Trophoblast cell (in vitro differentiated cells and primary cell): ENCODE measurements around the gene KLK10.

ENCODE experiments used
- DNase-seq, 2 donors: peaks; one replicate each; pipeline ENCODE4 v3.0.0-alpha.2; 2016
- H2AFZ ChIP-seq: 2 replicates; pipeline ENCODE4 v1.6.1; 2013; ENCODE audit warnings: low read length, moderate library complexity, mild to moderate bottlenecking; ENCODE audit not compliant: insufficient read depth, poor library complexity
- H2AK5ac ChIP-seq: 2 replicates; pipeline ENCODE4 v1.6.1; 2013; ENCODE audit warnings: mild to moderate bottlenecking, low read length
- H2BK120ac ChIP-seq: 2 replicates; pipeline ENCODE4 v1.6.1; 2013; ENCODE audit warnings: low read length, mild to moderate bottlenecking, moderate library complexity; ENCODE audit not compliant: insufficient read depth, poor library complexity
- H2BK12ac ChIP-seq: 2 replicates; pipeline ENCODE4 v1.6.1; 2013; ENCODE audit warnings: mild to moderate bottlenecking, low read length, moderate library complexity
- H2BK5ac ChIP-seq: 2 replicates; pipeline ENCODE4 v1.6.1; 2013; ENCODE audit warnings: low read length, low read depth, moderate library complexity, mild to moderate bottlenecking; ENCODE audit not compliant: poor library complexity
- H3K14ac ChIP-seq: 2 replicates; pipeline ENCODE4 v1.6.1; 2013; ENCODE audit warnings: mild to moderate bottlenecking, low read length
- H3K18ac ChIP-seq: 2 replicates; pipeline ENCODE4 v1.6.1; 2013; ENCODE audit warnings: mild to moderate bottlenecking, low read length
- H3K23ac ChIP-seq: 2 replicates; pipeline ENCODE4 v1.6.1; 2013; ENCODE audit warnings: low read length
- H3K27ac ChIP-seq: 2 replicates; pipeline ENCODE4 v1.5.1; 2013; ENCODE audit warnings: low read depth, mild to moderate bottlenecking, inconsistent platforms, low read length, moderate library complexity
- H3K27me3 ChIP-seq: 2 replicates; pipeline ENCODE4 v1.6.1; 2013; ENCODE audit warnings: inconsistent platforms, mild to moderate bottlenecking, low read length, moderate library complexity; ENCODE audit not compliant: insufficient read depth
- H3K36me3 ChIP-seq, 2 experiments: 1 replicate in 1 of 2; 2 replicates in 1 of 2; pipeline ENCODE4 v1.6.1; 2013; ENCODE audit warnings: low read length in 2 of 2, mild to moderate bottlenecking in 2 of 2, moderate library complexity in 1 of 2; ENCODE audit not compliant: insufficient read depth in 2 of 2, control insufficient read depth in 1 of 2
- H3K4ac ChIP-seq: 2 replicates; pipeline ENCODE4 v1.6.1; 2013; ENCODE audit warnings: low read depth, mild to moderate bottlenecking, low read length, moderate library complexity
- H3K4me1 ChIP-seq, 2 experiments: 1 replicate in 1 of 2; 2 replicates in 1 of 2; pipeline ENCODE4 v1.6.1; 2013; ENCODE audit warnings: low read length in 2 of 2, mild to moderate bottlenecking in 2 of 2, moderate library complexity in 1 of 2; ENCODE audit not compliant: insufficient read depth in 2 of 2, control insufficient read depth in 1 of 2
- H3K4me2 ChIP-seq: 2 replicates; pipeline ENCODE4 v1.6.1; 2013; ENCODE audit warnings: inconsistent platforms, mild to moderate bottlenecking, low read length, moderate library complexity
- H3K4me3 ChIP-seq: 2 replicates; pipeline ENCODE4 v1.5.1; 2013; ENCODE audit warnings: mild to moderate bottlenecking, low read depth, low read length, inconsistent platforms
- H3K79me1 ChIP-seq: one replicate; pipeline ENCODE4 v1.6.1; 2013; ENCODE audit warnings: low read length
- H3K79me2 ChIP-seq: 2 replicates; pipeline ENCODE4 v1.6.1; 2013; ENCODE audit warnings: low read length, mild to moderate bottlenecking; ENCODE audit not compliant: control insufficient read depth, insufficient read depth, poor library complexity
- H3K9ac ChIP-seq: 2 replicates; pipeline ENCODE4 v1.6.1; 2013; ENCODE audit warnings: mild to moderate bottlenecking, low read length
- H3K9me3 ChIP-seq: 2 replicates; pipeline ENCODE4 v1.6.1; 2013; ENCODE audit warnings: low read depth, mild to moderate bottlenecking, control low read depth, inconsistent platforms, low read length; ENCODE audit not compliant: insufficient read depth
- H4K12ac ChIP-seq: 2 replicates; pipeline ENCODE4 v1.6.1; 2013; ENCODE audit warnings: low read depth, mild to moderate bottlenecking, low read length, moderate library complexity
- H4K8ac ChIP-seq: 2 replicates; pipeline ENCODE4 v1.6.1; 2013; ENCODE audit warnings: low read depth, mild to moderate bottlenecking, low read length, moderate library complexity
- H4K91ac ChIP-seq: one replicate; pipeline ENCODE4 v1.6.1; 2013; ENCODE audit warnings: low read depth, mild to moderate bottlenecking, low read length, moderate library complexity
- WGBS: extraction: QIAGEN DNeasy Blood & Tissue Kit; methylation state at CpG from one replicate; pipeline ENCODE4 v1.1.7; 2013; ENCODE audit warnings: missing lambda C conversion rate; ENCODE audit not compliant: insufficient read length, insufficient coverage; ENCODE audit errors: extremely low coverage; 5-methylcytosine and 5-hydroxymethylcytosine counted together

The KLK10 gene

DNA sequence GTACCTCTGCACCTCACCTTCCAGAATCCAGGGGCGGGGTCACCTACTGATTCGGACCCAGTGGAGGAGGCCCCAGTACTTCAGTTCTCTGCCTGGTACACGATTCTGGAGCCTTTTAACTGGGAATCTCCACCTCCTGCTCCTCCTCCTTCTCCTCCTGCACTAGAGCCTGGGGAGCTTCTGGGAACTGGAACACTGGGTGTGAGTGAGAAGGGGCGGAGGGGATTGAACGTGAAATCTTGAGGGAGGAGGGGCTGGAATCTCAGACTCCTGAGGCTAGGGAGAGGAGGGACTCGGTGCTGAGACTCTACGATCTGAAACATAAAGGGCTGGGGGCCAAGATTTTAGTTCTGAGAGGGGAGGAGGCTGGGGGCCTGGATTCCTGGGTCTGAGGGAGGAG lies 18.0 kb downstream of the KLK10 start, which contains the start of gene KLK8:
Gene KLK8, minus strand, starts transcription at position 90 of the 400 bp plus-strand sequence. CDS start 437 bp downstream, outside the sequence.
- no peak for DNase-seq
- H3K4me1 ChIP-seq, result peaks cover 10 to 13% of the 10 kb centered on the region in 2 experiments
- no peaks in the 10 kb centered on the region for H3K79me2 ChIP-seq
- H3K9me3 ChIP-seq, result no peaks in the 10 kb centered on the region
- no peak within 1 kb of the TSS for H3K23ac ChIP-seq
- no peaks in the 10 kb centered on the region for H3K36me3 ChIP-seq
- H3K79me1 ChIP-seq, result no peaks in the 10 kb centered on the region
- H2BK120ac ChIP-seq, result no peak within 1 kb of the TSS
- H3K27ac ChIP-seq, result no peak within 1 kb of the TSS
- peak within 1 kb of the TSS; percentile 4 for H4K91ac ChIP-seq
- H2AK5ac ChIP-seq, result no peak within 1 kb of the TSS
- no peak within 1 kb of the TSS for H4K12ac ChIP-seq
- H2BK12ac ChIP-seq, result peak within 1 kb of the TSS; percentile 22
- H3K14ac ChIP-seq, result peak within 1 kb of the TSS; percentile 4
- no peak within 1 kb of the TSS for H3K4me3 ChIP-seq
- H3K9ac ChIP-seq, result no peak within 1 kb of the TSS
- no peak within 1 kb of the TSS for H3K4ac ChIP-seq
- peak within 1 kb of the TSS; percentile 18 for H2AFZ ChIP-seq
- no CpG with 5 or more reads among the region's 7 CpGs for WGBS
- peak within 1 kb of the TSS; percentile 35 for H2BK5ac ChIP-seq
- no peak within 1 kb of the TSS for H3K18ac ChIP-seq
- H3K27me3 ChIP-seq, result no peaks in the 10 kb centered on the region
- peak within 1 kb of the TSS; percentile 13 for H4K8ac ChIP-seq
- peak within 1 kb of the TSS; percentile 13 for H3K4me2 ChIP-seq

DNA sequence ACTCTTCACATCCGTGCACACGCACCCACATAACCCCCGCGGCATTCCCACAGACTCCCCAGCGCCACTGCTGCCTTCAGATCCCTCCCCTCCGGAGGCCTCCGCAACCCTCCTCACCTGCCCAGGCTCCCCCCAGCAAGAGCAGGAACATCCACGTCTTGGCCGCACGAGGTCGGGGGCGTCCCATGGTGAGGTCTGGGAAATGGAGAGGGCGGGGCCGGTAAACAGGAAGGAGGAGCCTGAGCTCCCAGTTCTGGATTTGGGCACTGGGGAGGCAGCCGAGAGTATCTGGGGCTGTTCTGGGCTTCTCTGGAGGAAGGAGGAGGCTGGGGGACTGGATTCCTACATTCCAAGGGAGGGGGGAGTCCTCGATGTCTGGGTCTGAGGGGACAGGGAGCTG lies 18.5 kb downstream of the KLK10 start:
- Histone ChIP-seq H3K79me2 (no peaks in the 10 kb centered on the region), H3K14ac (no peak overlapping the region), H3K9ac (no peak overlapping the region), H3K9me3 (no peaks in the 10 kb centered on the region), H3K79me1 (no peaks in the 10 kb centered on the region), H4K8ac (no peak overlapping the region), H2AK5ac (no peak overlapping the region), H3K18ac (no peak overlapping the region), H2AFZ (no peak overlapping the region), H3K4ac (no peak overlapping the region), H3K27me3 (no peaks in the 10 kb centered on the region), H3K4me2 (no peak overlapping the region), H2BK120ac (no peak overlapping the region), H3K27ac (no peak overlapping the region), H3K4me1 (peaks cover 7 to 13% of the 10 kb centered on the region in 2 experiments), H4K12ac (no peak overlapping the region), H2BK5ac (no peak overlapping the region), H2BK12ac (no peak overlapping the region), H4K91ac (no peak overlapping the region), H3K4me3 (no peak overlapping the region), H3K36me3 (no peaks in the 10 kb centered on the region), H3K23ac (no peak overlapping the region)
- DNase-seq, result no peak
- no CpG with 5 or more reads among the region's 16 CpGs for WGBS

DNA sequence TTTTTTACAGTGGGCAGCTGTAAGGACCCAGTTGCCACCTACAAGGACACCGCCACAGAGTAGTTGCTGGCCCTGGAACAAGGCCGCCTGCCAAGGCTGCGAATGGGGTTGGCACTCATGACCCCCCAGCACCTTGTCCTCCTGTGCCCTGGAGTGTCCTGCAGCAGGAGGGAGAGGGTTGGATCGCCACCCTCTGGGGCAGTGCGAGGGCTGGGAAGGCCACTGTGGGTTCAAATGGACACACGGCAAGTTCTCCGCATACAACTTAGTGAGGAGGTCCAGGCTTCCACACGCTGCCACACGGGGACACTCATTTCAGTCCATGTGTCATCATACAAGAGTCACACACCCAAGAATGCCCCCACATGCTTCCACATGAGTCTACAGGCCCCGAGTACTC lies 19.1 kb downstream of the KLK10 start:
- DNase-seq, result no peak
- H2BK5ac ChIP-seq, result no peak overlapping the region
- H2AK5ac ChIP-seq, result no peak overlapping the region

DNA sequence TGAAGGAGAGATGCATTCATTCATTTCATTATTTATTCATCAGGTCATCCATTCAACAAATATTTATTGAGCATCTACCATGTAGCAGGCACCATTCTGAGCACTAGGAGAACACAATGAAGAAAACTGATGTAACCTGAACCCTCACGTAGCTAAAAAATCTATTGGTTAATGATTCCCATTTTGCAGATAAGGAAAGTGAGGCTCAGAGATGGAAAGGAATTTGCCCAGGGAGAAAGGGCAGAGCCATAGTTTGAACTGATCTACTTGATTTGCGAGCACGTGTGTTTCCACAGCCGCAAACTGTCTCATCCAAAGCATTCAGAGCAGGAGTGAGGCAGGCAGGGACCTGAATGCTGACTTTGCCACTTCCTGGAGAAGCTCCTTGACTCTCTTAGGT lies 20.8 kb downstream of the KLK10 start:
- H3K9me3 ChIP-seq, result no peaks in the 10 kb centered on the region
- no peak overlapping the region for H2BK5ac ChIP-seq
- no peak overlapping the region for H4K91ac ChIP-seq
- no peak overlapping the region for H3K4me3 ChIP-seq
- no peak overlapping the region for H3K18ac ChIP-seq
- H2BK12ac ChIP-seq, result no peak overlapping the region
- no peak overlapping the region for H3K9ac ChIP-seq
- H3K4me1 ChIP-seq, result peaks cover 7 to 13% of the 10 kb centered on the region in 2 experiments
- no peaks in the 10 kb centered on the region for H3K27me3 ChIP-seq
- no CpG with 5 or more reads among the region's 4 CpGs for WGBS
- H2AK5ac ChIP-seq, result no peak overlapping the region
- DNase-seq, result no peak
- H3K79me2 ChIP-seq, result no peaks in the 10 kb centered on the region
- H3K4me2 ChIP-seq, result no peak overlapping the region
- no peak overlapping the region for H3K23ac ChIP-seq
- H3K4ac ChIP-seq, result no peak overlapping the region
- H3K14ac ChIP-seq, result no peak overlapping the region
- H3K36me3 ChIP-seq, result no peaks in the 10 kb centered on the region
- no peaks in the 10 kb centered on the region for H3K79me1 ChIP-seq
- no peak overlapping the region for H4K8ac ChIP-seq
- no peak overlapping the region for H2AFZ ChIP-seq
- no peak overlapping the region for H2BK120ac ChIP-seq
- no peak overlapping the region for H4K12ac ChIP-seq
- no peak overlapping the region for H3K27ac ChIP-seq

More for the DNA sequence above, 19.1 kb downstream of the KLK10 start:
- Histone ChIP-seq H3K18ac (no peak overlapping the region), H3K9me3 (no peaks in the 10 kb centered on the region), H3K4me3 (no peak overlapping the region), H3K4me1 (peaks cover 7 to 13% of the 10 kb centered on the region in 2 experiments), H2BK120ac (no peak overlapping the region), H3K36me3 (no peaks in the 10 kb centered on the region), H3K9ac (no peak overlapping the region), H3K79me2 (no peaks in the 10 kb centered on the region), H4K91ac (no peak overlapping the region), H4K12ac (no peak overlapping the region), H3K27me3 (no peaks in the 10 kb centered on the region), H2BK12ac (no peak overlapping the region), H2AFZ (no peak overlapping the region), H3K4ac (no peak overlapping the region), H3K23ac (no peak overlapping the region), H3K4me2 (no peak overlapping the region), H4K8ac (no peak overlapping the region), H3K27ac (no peak overlapping the region), H3K79me1 (no peaks in the 10 kb centered on the region), H3K14ac (no peak overlapping the region)
- no CpG with 5 or more reads among the region's 10 CpGs for WGBS
